ENCODE results near the gene GOSR1.

GRCh38 chr17:30545024-30545423 lies 67.8 kb downstream of the GOSR1 start:
- TF ChIP-seq CTCF (IDR thresholded peaks at IDR 0.05; ENCODE audit: low read length) (no peak), EZH2 (optimal IDR thresholded peaks at IDR 0.05; ENCODE audit: low read depth, low read length) (no peak)
